Hepatocyte (in vitro differentiated cells): ENCODE results near the gene ZNF775. TPM values are rescaled to one million over a fixed set of nuclear protein-coding genes. Genes with fewer than 3 reads are reported as not detected.

ENCODE experiments used
- DNase-seq: peaks from one replicate; pipeline ENCODE4 v3.0.0-alpha.2; 2016; ENCODE audit warnings: low spot score
- H2AFZ ChIP-seq: fragments of 200-600 bp; sonication (generic); 2 replicates; pipeline ENCODE4 v1.6.0; 2016; ENCODE audit warnings: antibody characterized with exemption, mild to moderate bottlenecking
- H3K27ac ChIP-seq: fragments of 200-600 bp; sonication (generic); 2 replicates; pipeline ENCODE4 v1.5.1; 2016; ENCODE audit warnings: mild to moderate bottlenecking
- H3K27me3 ChIP-seq: fragments of 200-600 bp; sonication (generic); 2 replicates; pipeline ENCODE4 v1.6.1; 2016
- H3K36me3 ChIP-seq: fragments of 200-600 bp; sonication (generic); replicated peaks from 2 replicates; pipeline ENCODE4 v1.5.1; 2016; ENCODE audit warnings: low read depth; ENCODE audit not compliant: insufficient read depth
- H3K4me1 ChIP-seq: fragments of 200-600 bp; sonication (generic); 2 replicates; pipeline ENCODE4 v1.5.1; 2016; ENCODE audit warnings: mild to moderate bottlenecking, moderate library complexity; ENCODE audit not compliant: insufficient read depth
- H3K4me2 ChIP-seq: fragments of 200-600 bp; sonication (generic); 2 replicates; pipeline ENCODE4 v1.6.0; 2016
- H3K4me3 ChIP-seq: fragments of 200-600 bp; sonication (generic); 2 replicates; pipeline ENCODE4 v1.5.1; 2016; ENCODE audit warnings: mild to moderate bottlenecking
- H3K79me2 ChIP-seq: fragments of 200-600 bp; sonication (generic); 2 replicates; pipeline ENCODE4 v1.6.0; 2017; ENCODE audit warnings: mild to moderate bottlenecking
- H3K9me2 ChIP-seq: fragments of 200-600 bp; sonication (generic); replicated peaks from 2 replicates; pipeline ENCODE4 v1.6.0; 2017; ENCODE audit warnings: mild to moderate bottlenecking; ENCODE audit not compliant: insufficient read depth
- H3K9me3 ChIP-seq: fragments of 200-600 bp; sonication (generic); 2 replicates; pipeline ENCODE4 v1.5.1; 2016; ENCODE audit warnings: low read depth, mild to moderate bottlenecking
- H4K20me1 ChIP-seq: fragments of 200-600 bp; sonication (generic); 2 replicates; pipeline ENCODE4 v1.6.0; 2016; ENCODE audit warnings: mild to moderate bottlenecking; ENCODE audit not compliant: insufficient read depth, poor library complexity, severe bottlenecking
- CTCF ChIP-seq: fragments of 200-600 bp; sonication (generic); IDR thresholded peaks from 2 replicates; pipeline ENCODE4 v1.5.1; 2016; ENCODE audit warnings: antibody characterized with exemption, mild to moderate bottlenecking; ENCODE audit not compliant: poor library complexity
- EZH2 ChIP-seq: fragments of 200-600 bp; sonication (generic); IDR thresholded peaks from 2 replicates; pipeline ENCODE4 v1.6.1; 2016; ENCODE audit warnings: antibody characterized with exemption, mild to moderate bottlenecking, borderline replicate concordance
- EZH2phosphoT487 ChIP-seq: fragments of 200-600 bp; sonication (generic); IDR thresholded peaks from one replicate; pipeline ENCODE4 v1.6.1; 2018; ENCODE audit warnings: antibody characterized with exemption, mild to moderate bottlenecking, low read depth, moderate library complexity; ENCODE audit not compliant: unreplicated experiment, severe bottlenecking
- WGBS: methylation state at CpG from one replicate; pipeline ENCODE4 v1.1.6; 2016; ENCODE audit warnings: low lambda C conversion rate; ENCODE audit errors: missing lambda C conversion rate; 5-methylcytosine and 5-hydroxymethylcytosine counted together
- polyA plus RNA-seq: library from polyadenylated mRNA; unstranded; fragments of >200 nt; fragmentation: Nextera tagmentation; extraction: Ambion mirVana; gene quantifications from 2 replicates; pipeline ENCODE4 v1.2.1, GENCODE V29; 2016
- total RNA-seq: library from RNA; depleted of rRNA; stranded (reverse); fragments of >200 nt; gene quantifications from 2 replicates; pipeline ENCODE4 v1.2.3, GENCODE V29; 2014

ZNF775 gene
- total and polyA plus RNA-seq, 2 experiments from 2014 or later, result 5.2 to 10.6 TPM

- WGBS, result 98% methylated on average over 61 of the region's 91 CpGs
- Histone ChIP-seq H3K27me3 (no peaks in the 10 kb centered on the region), H3K4me2 (no peak overlapping the region), H3K9me2 (no peaks in the 10 kb centered on the region), H3K9me3 (no peaks in the 10 kb centered on the region), H3K4me3 (no peak overlapping the region), H3K79me2 (peaks cover 2% of the 10 kb centered on the region), H3K27ac (peak overlapping the region; percentile 96), H4K20me1 (no peaks in the 10 kb centered on the region), H2AFZ (no peak overlapping the region), H3K4me1 (peaks cover 35% of the 10 kb centered on the region), H3K36me3 (no peaks in the 10 kb centered on the region)
- peak; percentile 6 for DNase-seq
- TF ChIP-seq EZH2 (no peak), EZH2phosphoT487 (no peak), CTCF (no peak)
These were observed 28.7 kb downstream of the ZNF775 start for GRCh38 chr7:150407588-150408392.

DNA sequence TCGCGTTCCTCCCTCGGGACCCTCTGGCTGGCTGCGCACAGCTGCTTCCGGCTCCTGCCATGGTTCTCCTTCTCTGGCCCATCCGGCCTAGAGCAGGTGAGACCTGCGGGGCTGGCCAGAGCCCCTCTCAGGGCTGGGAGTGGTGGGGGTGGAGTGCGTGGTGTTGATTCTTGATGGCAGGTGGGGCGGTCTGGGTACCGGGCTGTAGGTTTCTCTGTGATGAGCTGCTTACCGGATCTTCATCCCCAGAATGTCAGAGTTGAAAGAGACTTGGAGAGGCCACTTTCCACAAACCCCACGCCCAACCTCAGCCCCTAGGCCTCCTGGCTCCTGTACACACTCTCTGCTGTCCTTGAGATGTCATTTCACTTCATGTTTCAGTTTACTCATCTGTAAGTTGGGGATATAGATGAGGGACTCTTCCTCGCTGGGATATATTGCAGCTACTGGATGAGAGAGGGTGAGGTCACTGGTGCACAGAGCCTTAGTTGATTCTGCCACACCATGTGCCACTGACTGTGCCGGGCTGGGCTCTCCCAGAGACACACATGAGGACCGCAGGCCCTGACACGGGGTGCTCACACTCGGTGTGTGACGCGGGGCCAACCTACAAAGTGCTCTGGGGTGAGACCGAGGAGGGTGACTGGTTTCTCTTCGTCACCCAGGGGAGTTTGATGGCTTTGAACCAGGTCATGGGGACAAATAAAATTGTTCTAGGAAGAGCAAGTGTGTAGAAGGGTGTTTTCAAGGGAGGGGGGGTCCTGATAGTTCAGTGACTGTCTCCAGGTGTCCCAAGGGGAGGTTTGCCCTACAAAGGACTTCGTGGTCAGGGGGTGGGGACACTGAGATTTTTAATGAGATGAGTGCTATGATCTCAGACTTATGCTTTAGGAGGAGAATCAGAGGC lies 29.5 kb downstream of the ZNF775 start:
- Histone ChIP-seq H4K20me1 (no peaks in the 10 kb centered on the region), H3K27me3 (no peaks in the 10 kb centered on the region), H3K36me3 (no peaks in the 10 kb centered on the region), H3K4me3 (no peak overlapping the region), H3K27ac (no peak overlapping the region), H2AFZ (no peak overlapping the region), H3K79me2 (peaks cover 2% of the 10 kb centered on the region), H3K9me2 (no peaks in the 10 kb centered on the region), H3K4me1 (peaks cover 29% of the 10 kb centered on the region), H3K4me2 (no peak overlapping the region), H3K9me3 (no peaks in the 10 kb centered on the region)
- WGBS, result 97% methylated on average over 21 of the region's 22 CpGs
- peak; percentile 6 for DNase-seq
- TF ChIP-seq EZH2phosphoT487 (no peak), EZH2 (no peak)

- Histone ChIP-seq H2AFZ (no peak overlapping the region), H3K27me3 (no peaks in the 10 kb centered on the region), H3K36me3 (no peaks in the 10 kb centered on the region), H3K79me2 (no peaks in the 10 kb centered on the region), H3K4me2 (no peak overlapping the region), H3K4me1 (peaks cover 21% of the 10 kb centered on the region), H3K9me3 (no peaks in the 10 kb centered on the region), H3K9me2 (no peaks in the 10 kb centered on the region), H3K27ac (no peak overlapping the region), H4K20me1 (no peaks in the 10 kb centered on the region), H3K4me3 (no peak overlapping the region)
- DNase-seq, result no peak
- 89% methylated on average over 9 of the region's 10 CpGs for WGBS
- TF ChIP-seq EZH2phosphoT487 (no peak), CTCF (no peak), EZH2 (no peak)
These were observed 30.3 kb downstream of the ZNF775 start for GRCh38 chr7:150409300-150410030.
